Breast epithelium (tissue), 3 donors: Measurements from ENCODE around the gene PLD1.

ENCODE experiments used
- POLR2A ChIP-seq: fragments of 450-650 bp; IDR thresholded peaks from one replicate; pipeline ENCODE4 v1.6.1; 2016; ENCODE audit warnings: antibody characterized with exemption, mild to moderate bottlenecking, moderate library complexity
- POLR2AphosphoS5 ChIP-seq, 3 donors: sonication (generic); formaldehyde crosslinking; IDR thresholded peaks; one replicate each; pipeline ENCODE4 v1.6.1; 2017; ENCODE audit warnings: antibody characterized with exemption in 3 of 3
- TF ChIP-seq, protein P1 (sequence below), 3 donors: fragments of 450-650 bp; IDR thresholded peaks; one replicate each; pipeline ENCODE4 v1.5.1; 2016 to 2017; ENCODE audit warnings: antibody characterized with exemption in 3 of 3, mild to moderate bottlenecking in 3 of 3, moderate library complexity in 3 of 3

DNA sequence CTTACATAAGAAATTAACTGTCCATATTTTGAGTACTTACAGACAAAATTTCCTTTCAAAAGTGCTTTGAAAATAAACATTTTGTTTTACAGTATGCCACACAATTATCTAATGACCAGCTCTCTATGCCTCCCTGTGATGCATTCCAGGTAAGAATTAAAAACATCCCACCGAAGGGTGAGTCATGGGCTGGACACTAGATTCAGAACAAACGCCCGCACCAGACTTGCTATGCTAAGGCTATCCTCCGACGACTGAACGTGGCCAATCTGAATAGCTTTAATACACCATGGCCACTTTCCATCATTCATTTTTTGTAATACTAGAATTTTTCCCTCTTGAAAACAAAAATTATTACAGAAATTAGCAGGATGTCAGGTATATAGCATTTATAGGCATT is 210.3 kb downstream of the PLD1 start:
- TF ChIP-seq, protein P1, sequence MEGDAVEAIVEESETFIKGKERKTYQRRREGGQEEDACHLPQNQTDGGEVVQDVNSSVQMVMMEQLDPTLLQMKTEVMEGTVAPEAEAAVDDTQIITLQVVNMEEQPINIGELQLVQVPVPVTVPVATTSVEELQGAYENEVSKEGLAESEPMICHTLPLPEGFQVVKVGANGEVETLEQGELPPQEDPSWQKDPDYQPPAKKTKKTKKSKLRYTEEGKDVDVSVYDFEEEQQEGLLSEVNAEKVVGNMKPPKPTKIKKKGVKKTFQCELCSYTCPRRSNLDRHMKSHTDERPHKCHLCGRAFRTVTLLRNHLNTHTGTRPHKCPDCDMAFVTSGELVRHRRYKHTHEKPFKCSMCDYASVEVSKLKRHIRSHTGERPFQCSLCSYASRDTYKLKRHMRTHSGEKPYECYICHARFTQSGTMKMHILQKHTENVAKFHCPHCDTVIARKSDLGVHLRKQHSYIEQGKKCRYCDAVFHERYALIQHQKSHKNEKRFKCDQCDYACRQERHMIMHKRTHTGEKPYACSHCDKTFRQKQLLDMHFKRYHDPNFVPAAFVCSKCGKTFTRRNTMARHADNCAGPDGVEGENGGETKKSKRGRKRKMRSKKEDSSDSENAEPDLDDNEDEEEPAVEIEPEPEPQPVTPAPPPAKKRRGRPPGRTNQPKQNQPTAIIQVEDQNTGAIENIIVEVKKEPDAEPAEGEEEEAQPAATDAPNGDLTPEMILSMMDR (IDR thresholded peaks at IDR 0.05): no peak
- TF ChIP-seq POLR2A (no peak), POLR2AphosphoS5 (IDR thresholded peaks at IDR 0.05) (no peak)
